Endothelial cell (in vitro differentiated cells): ENCODE measurements around the gene ELN. TPM values are rescaled to one million over a fixed set of nuclear protein-coding genes. Genes with fewer than 3 reads are reported as not detected.

Source experiments
- DNase-seq: peaks from one replicate; pipeline ENCODE4 v3.0.0; 2021; ENCODE audit warnings: low spot score
- H3K27ac Mint-ChIP-seq: one replicate; pipeline ENCODE4 v1.8.0; 2021; ENCODE audit warnings: mixed read lengths, inconsistent platforms; ENCODE audit not compliant: unreplicated experiment
- H3K27me3 Mint-ChIP-seq: one replicate; pipeline ENCODE4 v1.8.0; 2021; ENCODE audit warnings: mild to moderate bottlenecking, moderate library complexity, mixed read lengths, inconsistent platforms; ENCODE audit not compliant: unreplicated experiment
- H3K36me3 Mint-ChIP-seq: one replicate; pipeline ENCODE4 v1.8.0; 2021; ENCODE audit warnings: mild to moderate bottlenecking, low read depth, mixed read lengths, inconsistent platforms; ENCODE audit not compliant: unreplicated experiment
- H3K4me1 Mint-ChIP-seq: one replicate; pipeline ENCODE4 v1.8.0; 2021; ENCODE audit warnings: mild to moderate bottlenecking, mixed read lengths, inconsistent platforms; ENCODE audit not compliant: unreplicated experiment
- H3K4me3 Mint-ChIP-seq: one replicate; pipeline ENCODE4 v1.8.0; 2021; ENCODE audit warnings: mild to moderate bottlenecking, mixed read lengths, inconsistent platforms; ENCODE audit not compliant: unreplicated experiment
- H3K9me3 Mint-ChIP-seq: one replicate; pipeline ENCODE4 v1.8.0; 2021; ENCODE audit warnings: mixed read lengths, inconsistent platforms; ENCODE audit not compliant: unreplicated experiment
- total RNA-seq: library from RNA; stranded (reverse); fragmentation: NEBNext Ultra II Directional; extraction: Animal tissue kit (Norgen Biotek cat#: 25700); gene quantifications from one replicate; pipeline ENCODE4 v1.2.1, GENCODE V29; 2021; ENCODE audit not compliant: unreplicated experiment
- TF ChIP-seq, protein P1 (sequence below): fragments of 200-600 bp; sonication (generic); IDR thresholded peaks from one replicate; pipeline ENCODE4 v1.5.0; 2021; ENCODE audit warnings: antibody characterized with exemption; ENCODE audit not compliant: unreplicated experiment

Gene ELN
- total RNA-seq, 1 donor from 2014 or later = 44.8 TPM

DNA sequence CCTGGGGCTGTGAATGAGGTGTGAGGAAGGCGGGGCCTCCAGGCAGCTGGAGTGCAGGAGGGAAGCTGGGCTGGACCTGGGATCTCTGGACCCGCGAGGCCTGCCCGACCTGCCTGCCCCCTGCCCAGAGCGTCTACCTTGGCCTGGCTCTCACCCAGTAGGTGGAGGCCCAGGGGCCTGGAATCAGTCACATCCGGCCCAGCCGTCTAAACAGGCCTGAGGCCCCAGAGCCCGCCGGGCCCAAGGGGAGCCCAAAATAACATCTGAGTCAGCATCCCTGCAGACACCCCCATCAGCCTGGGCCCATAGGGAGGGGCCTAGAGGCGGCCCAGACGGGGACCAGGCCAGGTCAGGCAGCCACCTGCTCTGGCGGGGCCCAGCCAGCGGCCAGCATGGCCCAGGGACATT lies 15.1 kb upstream of the ELN start:
- peaks cover 8% of the 10 kb centered on the region for H3K27me3 Mint-ChIP-seq
- TF ChIP-seq, protein P1, sequence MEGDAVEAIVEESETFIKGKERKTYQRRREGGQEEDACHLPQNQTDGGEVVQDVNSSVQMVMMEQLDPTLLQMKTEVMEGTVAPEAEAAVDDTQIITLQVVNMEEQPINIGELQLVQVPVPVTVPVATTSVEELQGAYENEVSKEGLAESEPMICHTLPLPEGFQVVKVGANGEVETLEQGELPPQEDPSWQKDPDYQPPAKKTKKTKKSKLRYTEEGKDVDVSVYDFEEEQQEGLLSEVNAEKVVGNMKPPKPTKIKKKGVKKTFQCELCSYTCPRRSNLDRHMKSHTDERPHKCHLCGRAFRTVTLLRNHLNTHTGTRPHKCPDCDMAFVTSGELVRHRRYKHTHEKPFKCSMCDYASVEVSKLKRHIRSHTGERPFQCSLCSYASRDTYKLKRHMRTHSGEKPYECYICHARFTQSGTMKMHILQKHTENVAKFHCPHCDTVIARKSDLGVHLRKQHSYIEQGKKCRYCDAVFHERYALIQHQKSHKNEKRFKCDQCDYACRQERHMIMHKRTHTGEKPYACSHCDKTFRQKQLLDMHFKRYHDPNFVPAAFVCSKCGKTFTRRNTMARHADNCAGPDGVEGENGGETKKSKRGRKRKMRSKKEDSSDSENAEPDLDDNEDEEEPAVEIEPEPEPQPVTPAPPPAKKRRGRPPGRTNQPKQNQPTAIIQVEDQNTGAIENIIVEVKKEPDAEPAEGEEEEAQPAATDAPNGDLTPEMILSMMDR = no peak
- no peaks in the 10 kb centered on the region for H3K4me1 Mint-ChIP-seq
- no peaks in the 10 kb centered on the region for H3K36me3 Mint-ChIP-seq
- DNase-seq = no peak
- no peaks in the 10 kb centered on the region for H3K9me3 Mint-ChIP-seq
- H3K4me3 Mint-ChIP-seq = no peak overlapping the region
- H3K27ac Mint-ChIP-seq = no peak overlapping the region

DNA sequence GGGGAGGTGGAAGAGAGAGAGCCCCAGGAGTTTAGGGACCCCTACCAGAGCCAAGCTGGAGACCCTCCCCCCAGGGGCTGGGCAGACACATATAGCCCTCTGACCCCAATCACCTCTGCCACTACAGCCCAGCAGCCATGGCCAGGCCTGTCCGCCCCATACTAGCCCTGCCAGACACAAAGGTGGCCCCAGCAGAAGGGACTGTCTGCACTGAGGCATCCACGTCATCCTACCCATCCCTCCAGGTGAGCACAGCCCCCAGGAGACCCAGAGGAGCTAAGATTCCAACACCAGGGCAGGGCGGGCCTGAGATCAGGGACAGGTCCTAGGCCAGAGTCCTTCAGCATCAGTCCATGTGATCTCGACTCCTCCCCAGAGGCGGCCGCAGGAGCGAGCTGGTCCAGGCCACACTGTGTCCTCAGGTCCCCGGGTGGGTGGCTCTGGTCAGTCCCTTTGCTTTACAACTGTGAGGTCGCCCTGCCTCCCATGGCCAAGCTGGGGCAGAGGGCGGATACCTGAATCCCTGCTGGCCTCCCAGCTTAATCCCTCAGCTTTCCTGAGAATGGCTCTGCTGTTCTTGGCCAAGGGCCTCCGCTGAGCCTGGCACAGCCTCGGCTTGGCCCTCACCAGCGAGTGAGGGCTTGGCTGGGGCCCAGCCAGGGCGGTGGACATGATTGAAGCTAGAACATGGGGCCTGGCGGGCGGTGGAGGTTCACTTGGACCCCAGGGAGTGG lies 14.3 kb upstream of the ELN start:
- no peak for DNase-seq
- Mint-ChIP-seq H3K9me3 (no peaks in the 10 kb centered on the region), H3K27me3 (peaks cover 7% of the 10 kb centered on the region), H3K4me3 (no peak overlapping the region), H3K4me1 (no peaks in the 10 kb centered on the region), H3K36me3 (no peaks in the 10 kb centered on the region), H3K27ac (no peak overlapping the region)
- TF ChIP-seq, protein P1 = no peak

DNA sequence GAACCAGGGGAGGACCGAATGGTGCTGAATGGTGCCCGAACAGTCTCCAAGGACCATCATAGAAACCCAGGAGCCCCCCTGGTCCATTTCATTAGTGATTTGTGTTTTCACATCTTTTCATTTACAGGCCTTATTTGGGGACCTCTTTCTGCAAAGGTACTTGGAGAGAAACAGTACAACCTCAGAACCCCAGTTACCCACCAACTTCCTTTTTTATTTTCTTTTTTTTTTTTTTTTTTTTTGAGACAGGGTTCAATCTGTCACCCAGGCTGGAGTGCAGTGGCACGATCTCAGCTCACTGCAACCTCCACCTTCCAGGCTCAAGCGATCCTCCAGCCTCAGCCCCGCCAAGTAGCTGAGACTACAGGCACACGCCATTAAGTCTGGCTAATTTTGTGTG lies 13.0 kb upstream of the ELN start:
- Mint-ChIP-seq H3K4me1 (no peaks in the 10 kb centered on the region), H3K36me3 (no peaks in the 10 kb centered on the region), H3K9me3 (no peaks in the 10 kb centered on the region), H3K4me3 (no peak overlapping the region), H3K27ac (no peak overlapping the region), H3K27me3 (peaks cover 1% of the 10 kb centered on the region)
- no peak for DNase-seq
- TF ChIP-seq, protein P1 = no peak

DNA sequence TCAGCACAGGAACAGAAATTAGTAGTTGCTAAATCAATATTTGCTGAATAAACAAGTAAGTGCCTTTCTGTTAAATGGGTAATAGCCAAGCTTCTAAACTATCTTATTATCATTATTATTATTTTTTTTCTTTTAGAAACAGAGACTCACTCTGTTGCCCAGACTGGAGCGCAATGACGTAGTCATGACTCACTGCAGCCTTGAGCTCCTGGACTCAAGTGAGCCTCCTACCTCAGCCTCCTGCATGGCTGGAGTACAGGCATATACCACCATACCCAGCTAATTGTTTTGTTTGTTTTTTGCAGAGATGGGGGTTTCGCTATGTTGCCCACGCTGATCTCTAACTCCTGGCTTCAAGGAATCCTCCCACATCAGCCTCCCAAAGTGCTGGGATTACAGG lies 12.3 kb upstream of the ELN start:
- Mint-ChIP-seq H3K27me3 (peaks cover 1% of the 10 kb centered on the region), H3K27ac (no peak overlapping the region), H3K4me1 (no peaks in the 10 kb centered on the region), H3K36me3 (no peaks in the 10 kb centered on the region), H3K4me3 (no peak overlapping the region), H3K9me3 (no peaks in the 10 kb centered on the region)
- no peak for DNase-seq
- TF ChIP-seq, protein P1 = no peak

DNA sequence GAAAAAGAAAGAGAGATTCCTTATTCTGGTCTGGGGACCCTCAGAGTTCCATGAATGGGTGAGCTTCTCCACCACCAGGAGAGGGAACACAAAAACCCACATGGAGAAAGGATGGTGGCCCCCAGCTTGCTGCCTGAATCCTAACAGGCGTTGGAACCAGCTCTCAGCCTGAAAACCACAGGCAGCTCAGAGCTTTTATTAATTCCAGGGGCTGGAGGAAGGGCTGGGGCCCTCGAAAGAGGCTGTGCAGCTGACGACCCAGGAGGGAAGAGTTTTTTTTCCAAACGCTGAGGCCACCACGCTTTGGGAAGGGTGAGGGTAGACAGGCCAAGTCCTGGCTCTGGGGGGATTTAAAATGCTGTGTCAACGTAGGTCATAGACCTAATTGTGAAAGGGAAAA lies 10.8 kb upstream of the ELN start:
- no peaks in the 10 kb centered on the region for H3K27me3 Mint-ChIP-seq

More for the DNA sequence above, 10.8 kb upstream of the ELN start:
- Mint-ChIP-seq H3K36me3 (no peaks in the 10 kb centered on the region), H3K4me3 (no peak overlapping the region), H3K9me3 (no peaks in the 10 kb centered on the region), H3K4me1 (no peaks in the 10 kb centered on the region), H3K27ac (no peak overlapping the region)
- TF ChIP-seq, protein P1 = no peak
- DNase-seq = no peak
